ENCODE measurements around the gene FDX2. TPM values are rescaled to one million over a fixed set of nuclear protein-coding genes. Genes with fewer than 3 reads are reported as not detected.

The FDX2 gene
- total RNA-seq, 1 experiment from 2014 or later = 30.3 TPM

DNA sequence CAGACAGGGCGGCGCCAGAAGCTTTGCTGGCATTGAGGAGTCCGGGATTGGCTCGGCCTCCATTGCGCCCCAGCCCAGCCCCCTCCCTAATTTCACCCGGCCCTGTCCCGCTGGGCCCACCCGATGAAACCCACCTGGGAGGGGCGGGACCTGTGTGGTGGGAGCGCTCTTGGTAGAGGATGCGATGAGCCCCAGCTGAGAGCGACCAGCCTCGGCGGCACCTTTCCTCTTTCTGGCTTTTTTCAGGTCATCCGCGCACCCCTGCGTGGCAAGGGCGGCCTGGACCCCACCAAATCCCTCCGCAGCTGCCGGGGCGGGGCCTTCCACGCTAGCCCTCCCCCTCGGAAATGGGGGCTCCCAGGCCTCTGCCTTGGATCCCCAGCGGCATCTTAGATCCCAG is 6.4 kb downstream of the FDX2 start, which contains the start of gene ZGLP1:
Gene ZGLP1 (minus strand): TSS at position 393 of the 400 bp plus-strand sequence.
- no TSS peak for BruUV-seq (replicated peaks)
- TF ChIP-seq CTCF (IDR thresholded peaks at IDR 0.05; ENCODE audit: insufficient read depth in 1 of 2, low read depth in 1 of 2, low read length in 1 of 2, severe bottlenecking in 1 of 2, unreplicated experiment in 1 of 2) = no peak
- no peak for DNase-seq
- POLR2A ChIA-PET = no interaction called here
- CTCF ChIA-PET = no interaction called here
- Mint-ChIP-seq H3K27me3 (ENCODE audit: insufficient read depth, unreplicated experiment) (no peaks in the 10 kb centered on the region), H3K9me3 (ENCODE audit: unreplicated experiment) (no peaks in the 10 kb centered on the region), H3K27ac (ENCODE audit: unreplicated experiment) (no peak within 1 kb of the TSS), H3K4me1 (ENCODE audit: low read depth, unreplicated experiment) (peaks cover under 1% of the 10 kb centered on the region), H3K36me3 (ENCODE audit: insufficient read depth, unreplicated experiment) (peaks cover 6% of the 10 kb centered on the region), H3K4me3 (ENCODE audit: unreplicated experiment) (no peak within 1 kb of the TSS)
- Histone ChIP-seq H3K27me3 (replicated peaks; ENCODE audit: control insufficient read depth, insufficient read depth, low read length) (no peaks in the 10 kb centered on the region), H3K4me1 (no peaks in the 10 kb centered on the region), H3K36me3 (ENCODE audit: control insufficient read depth, insufficient read depth, low read length) (no peaks in the 10 kb centered on the region), H3K9me3 (no peaks in the 10 kb centered on the region), H3K4me3 (ENCODE audit: low read depth, low read length) (no peak within 1 kb of the TSS)
- intact Hi-C loops (cut with micrococcal nuclease; ENCODE audit: unreplicated experiment) = no loop called here

DNA sequence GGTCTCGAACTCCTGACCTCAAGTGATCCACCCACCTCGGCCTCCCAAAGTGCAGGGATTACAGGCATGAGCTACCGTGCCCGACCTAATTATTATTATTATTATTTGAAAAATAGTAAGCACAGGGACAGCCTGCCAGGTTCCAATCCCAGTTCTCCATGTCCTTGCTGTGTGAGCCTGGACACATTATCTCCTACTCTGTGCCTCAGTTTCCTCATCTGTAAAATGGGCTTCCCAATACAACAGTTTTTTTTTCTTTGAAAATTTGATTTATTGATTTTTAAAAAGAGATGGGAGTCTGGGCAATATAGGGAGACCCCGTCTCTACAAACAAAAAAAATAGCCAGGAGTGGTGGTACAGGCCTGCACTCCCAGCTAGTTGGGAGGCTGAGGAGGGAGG is 9.5 kb downstream of the FDX2 start:
- TF ChIP-seq CTCF (IDR thresholded peaks at IDR 0.05; ENCODE audit: insufficient read depth in 1 of 2, low read depth in 1 of 2, low read length in 1 of 2, severe bottlenecking in 1 of 2, unreplicated experiment in 1 of 2) = no peak
- H3K27me3 Mint-ChIP-seq (ENCODE audit: insufficient read depth, unreplicated experiment) = no peaks in the 10 kb centered on the region
- BruUV-seq (replicated peaks) = no TSS peak
- DNase-seq = no peak
- Histone ChIP-seq H3K9me3 (no peaks in the 10 kb centered on the region), H3K36me3 (ENCODE audit: control insufficient read depth, insufficient read depth, low read length) (no peaks in the 10 kb centered on the region), H3K4me3 (ENCODE audit: low read depth, low read length) (no peak overlapping the region), H3K27me3 (replicated peaks; ENCODE audit: control insufficient read depth, insufficient read depth, low read length) (no peaks in the 10 kb centered on the region), H3K4me1 (no peaks in the 10 kb centered on the region)
- intact Hi-C loops (cut with micrococcal nuclease; ENCODE audit: unreplicated experiment) = no loop called here
- no peaks in the 10 kb centered on the region for H3K36me3 Mint-ChIP-seq (ENCODE audit: insufficient read depth, unreplicated experiment)
- ChIA-PET POLR2A (interaction anchor here (0.6 kb wide), 1 partner anchor 113 kb away, joined by 3 read pairs; no protein-coding TSS in a partner anchor), CTCF (no interaction called here)
- no peaks in the 10 kb centered on the region for H3K9me3 Mint-ChIP-seq (ENCODE audit: unreplicated experiment)
- no peak overlapping the region for H3K27ac Mint-ChIP-seq (ENCODE audit: unreplicated experiment)
- H3K4me3 Mint-ChIP-seq (ENCODE audit: unreplicated experiment) = no peak overlapping the region
- H3K4me1 Mint-ChIP-seq (ENCODE audit: low read depth, unreplicated experiment) = no peaks in the 10 kb centered on the region

DNA sequence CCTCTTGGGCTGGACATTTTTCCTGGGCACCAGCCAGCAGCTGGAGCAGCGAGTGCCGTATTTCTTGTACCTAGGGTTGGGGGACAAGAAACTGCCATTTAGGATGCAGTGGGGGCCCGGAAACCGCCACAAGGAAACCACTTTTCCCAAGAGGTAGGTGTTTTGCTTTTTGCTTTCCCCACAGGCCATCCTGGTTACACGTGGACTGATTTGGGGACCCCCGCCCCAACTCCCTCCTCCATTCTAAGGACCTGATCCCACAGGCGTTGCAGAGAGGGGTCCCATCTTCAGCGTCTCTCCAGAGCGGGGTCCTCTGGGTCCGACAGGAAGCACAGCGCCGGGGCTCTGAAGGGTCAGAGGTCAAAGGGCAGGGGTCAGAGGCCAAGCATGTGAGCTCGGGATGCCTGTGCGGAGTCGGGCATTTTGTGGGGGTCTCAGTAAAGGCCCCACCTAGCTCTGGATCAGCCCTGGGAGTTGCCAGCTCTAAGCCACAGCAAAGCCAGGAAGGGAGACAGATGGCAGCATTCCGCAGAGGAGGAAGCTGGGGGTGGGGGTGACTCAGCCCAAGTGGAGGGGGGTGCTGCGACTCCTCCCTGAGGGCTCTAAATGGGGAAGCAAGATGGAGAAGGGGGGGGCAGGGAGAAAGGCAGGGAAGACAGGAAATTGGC is 10.5 kb downstream of the FDX2 start:
- no TSS peak for BruUV-seq (replicated peaks)

More for the DNA sequence above, 10.5 kb downstream of the FDX2 start:
- H3K36me3 ChIP-seq (ENCODE audit: control insufficient read depth, insufficient read depth, low read length) = no peaks in the 10 kb centered on the region
- H3K4me1 Mint-ChIP-seq (ENCODE audit: low read depth, unreplicated experiment) = no peaks in the 10 kb centered on the region
- no peak for DNase-seq
- no peaks in the 10 kb centered on the region for H3K9me3 Mint-ChIP-seq (ENCODE audit: unreplicated experiment)
- H3K4me1 ChIP-seq = no peaks in the 10 kb centered on the region
- ChIA-PET CTCF (interaction anchor here (0.9 kb wide), 1 partner anchor 47 kb away, joined by 6 read pairs; no protein-coding TSS in a partner anchor), POLR2A (interaction anchor here (1.2 kb wide), 1 partner anchor 16 kb away, joined by 5 read pairs; no protein-coding TSS in a partner anchor)
- no peaks in the 10 kb centered on the region for H3K27me3 Mint-ChIP-seq (ENCODE audit: insufficient read depth, unreplicated experiment)
- no peaks in the 10 kb centered on the region for H3K36me3 Mint-ChIP-seq (ENCODE audit: insufficient read depth, unreplicated experiment)
- no peak for TF ChIP-seq CTCF (IDR thresholded peaks at IDR 0.05; ENCODE audit: insufficient read depth in 1 of 2, low read depth in 1 of 2, low read length in 1 of 2, severe bottlenecking in 1 of 2, unreplicated experiment in 1 of 2)
- no peaks in the 10 kb centered on the region for H3K9me3 ChIP-seq
- H3K27me3 ChIP-seq (replicated peaks; ENCODE audit: control insufficient read depth, insufficient read depth, low read length) = no peaks in the 10 kb centered on the region
- H3K4me3 ChIP-seq (ENCODE audit: low read depth, low read length) = no peak overlapping the region
- intact Hi-C loops (cut with micrococcal nuclease; ENCODE audit: unreplicated experiment) = no loop called here
- H3K4me3 Mint-ChIP-seq (ENCODE audit: unreplicated experiment) = no peak overlapping the region
- no peak overlapping the region for H3K27ac Mint-ChIP-seq (ENCODE audit: unreplicated experiment)

Data from Caco-2 (cell line).